Kasumi-1 (cell line): ENCODE measurements around the gene SH3BGRL2.

Experiments used
- DNase-seq, 2 experiments: peaks; one replicate each; lab custom pipeline; 2025; lab: John Stamatoyannopoulos, UW

SH3BGRL2 gene

DNA sequence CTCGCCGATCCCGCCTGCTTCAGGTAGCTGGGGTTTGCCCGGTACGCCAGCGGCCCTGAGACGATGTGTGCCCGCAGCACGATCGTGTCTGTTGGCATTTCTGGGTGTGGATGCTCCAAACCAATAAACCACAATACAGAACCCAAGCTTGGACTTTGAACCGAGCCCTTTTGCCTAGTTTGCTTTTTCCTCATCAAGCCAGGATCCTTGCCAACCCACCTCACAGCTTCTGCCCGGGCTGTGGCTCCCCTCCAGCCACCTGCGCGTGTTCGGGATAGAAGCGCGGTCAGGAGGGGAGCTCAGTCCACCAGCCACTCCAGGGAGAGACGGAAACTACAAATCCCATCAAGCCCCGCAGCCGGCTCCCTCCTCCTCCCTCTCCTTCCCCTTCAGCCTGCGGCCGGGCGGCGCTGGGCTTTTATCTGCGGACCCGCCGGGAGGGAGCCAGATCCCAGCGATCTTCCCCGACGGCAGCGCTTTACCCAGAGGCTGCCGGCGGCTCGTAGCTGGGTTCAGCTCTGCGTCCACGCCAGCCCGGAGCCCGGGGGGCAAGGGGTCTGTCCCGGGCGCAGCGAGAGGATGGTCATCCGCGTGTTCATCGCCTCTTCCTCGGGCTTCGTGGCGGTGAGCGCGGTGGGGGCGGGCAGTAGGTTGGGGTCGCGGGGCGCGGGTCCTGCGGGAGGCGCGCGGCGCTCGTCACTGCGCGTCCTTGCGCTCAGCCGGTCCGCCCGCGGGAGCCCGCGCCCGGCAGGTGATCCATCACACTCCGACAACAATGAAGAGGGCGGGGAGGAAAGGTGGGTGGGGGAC is at the start of gene SH3BGRL2:
SH3BGRL2 (plus strand) TSS at position 447 of the 810 bp plus-strand sequence; CDS start at position 580, 133 bp downstream.
- DNase-seq: peak; percentile 48 to 70

- DNase-seq: no peak
Measured at GRCh38 chr6:79584332-79584731, 46.8 kb upstream of the SH3BGRL2 start.

GRCh38 chr6:79586548-79586947 is 44.6 kb upstream of the SH3BGRL2 start:
- DNase-seq: peak; percentile 37 to 60

- DNase-seq: no peak
Measured at GRCh38 chr6:79589701-79590100, 41.4 kb upstream of the SH3BGRL2 start.

DNA sequence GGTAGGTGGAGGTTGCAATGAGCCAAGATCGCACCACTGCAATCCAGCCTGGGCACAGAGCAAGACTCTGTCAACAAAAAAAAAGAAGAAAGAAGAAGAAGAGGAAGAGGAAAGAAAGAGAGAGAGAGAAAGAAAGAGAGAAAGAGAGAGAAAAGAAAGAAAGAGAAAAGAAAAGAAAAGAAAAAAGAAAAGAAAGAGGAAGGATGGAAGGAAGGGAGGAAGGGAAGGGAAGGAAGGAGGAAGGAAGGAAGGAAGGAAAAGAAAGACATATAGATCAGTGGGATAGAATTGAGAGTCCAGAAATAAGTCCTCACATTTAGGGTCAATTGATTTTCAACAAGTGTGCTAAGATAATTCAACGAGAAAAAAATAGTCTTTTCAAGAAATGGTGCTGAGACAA is 34.0 kb upstream of the SH3BGRL2 start:
- DNase-seq: no peak

- DNase-seq: no peak
Measured at GRCh38 chr6:79598012-79598411, 33.1 kb upstream of the SH3BGRL2 start.

- no peak for DNase-seq
Measured at GRCh38 chr6:79599725-79600259, 31.3 kb upstream of the SH3BGRL2 start.

- DNase-seq: no peak
Measured at GRCh38 chr6:79600313-79600712, 30.8 kb upstream of the SH3BGRL2 start.

DNA sequence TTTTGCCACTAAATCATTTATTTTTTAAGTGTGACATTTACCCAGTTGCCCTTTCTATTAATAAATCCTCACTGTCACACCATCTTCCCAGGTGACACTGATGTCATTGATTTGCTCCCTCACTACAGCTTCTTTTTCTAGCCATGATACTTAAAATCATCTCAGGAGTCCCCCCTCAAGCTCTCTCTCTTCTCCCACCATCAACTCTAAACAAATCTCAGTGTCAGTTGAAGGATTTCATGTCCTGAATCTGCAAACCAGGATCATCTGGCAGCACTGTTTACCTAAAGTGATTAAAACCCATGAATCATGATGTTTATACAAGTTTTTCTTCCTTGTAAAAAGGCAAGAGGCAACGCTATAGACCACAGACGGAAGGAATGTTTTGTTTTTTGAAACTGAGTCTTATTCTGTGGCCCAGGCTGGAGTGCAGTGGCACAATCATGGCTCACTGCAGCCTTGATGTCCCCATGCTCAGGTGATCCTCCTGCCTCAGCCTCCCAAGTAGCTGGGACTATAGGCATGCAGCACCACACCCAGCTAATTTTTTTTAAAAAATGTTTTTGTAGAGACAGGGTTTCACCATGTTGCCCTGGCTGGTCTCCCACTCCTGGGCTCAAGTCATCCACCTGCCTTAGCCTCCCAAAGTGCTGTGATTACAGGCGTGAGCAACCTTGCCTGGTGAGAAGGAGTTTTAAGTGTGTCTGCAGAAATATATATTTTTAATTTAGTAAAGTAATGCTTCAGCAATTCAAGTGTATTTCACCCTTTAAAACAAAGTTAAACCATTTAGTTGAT is 30.1 kb upstream of the SH3BGRL2 start:
- DNase-seq: no peak

DNA sequence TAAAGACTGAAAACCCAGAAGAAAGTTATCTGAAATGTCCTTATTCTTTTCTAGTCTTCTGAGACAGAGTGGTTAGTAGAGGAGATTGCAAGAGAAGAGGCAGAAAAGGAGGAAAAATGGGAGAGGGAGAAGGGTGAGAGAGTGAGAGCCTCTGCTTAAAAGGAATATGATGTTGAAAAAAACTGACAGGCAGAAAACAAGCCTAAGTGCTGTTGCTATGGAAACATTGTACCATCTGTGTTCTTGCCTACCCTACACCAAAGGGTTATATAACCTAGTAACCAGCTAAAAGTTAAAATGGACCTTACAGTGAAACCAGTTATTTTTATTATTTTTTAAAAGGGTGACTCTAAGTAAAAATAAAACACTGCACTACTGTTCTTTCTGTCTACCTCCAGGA is 28.3 kb upstream of the SH3BGRL2 start:
- no peak for DNase-seq

- DNase-seq: no peak
Measured at GRCh38 chr6:79604583-79605037, 26.5 kb upstream of the SH3BGRL2 start.

DNA sequence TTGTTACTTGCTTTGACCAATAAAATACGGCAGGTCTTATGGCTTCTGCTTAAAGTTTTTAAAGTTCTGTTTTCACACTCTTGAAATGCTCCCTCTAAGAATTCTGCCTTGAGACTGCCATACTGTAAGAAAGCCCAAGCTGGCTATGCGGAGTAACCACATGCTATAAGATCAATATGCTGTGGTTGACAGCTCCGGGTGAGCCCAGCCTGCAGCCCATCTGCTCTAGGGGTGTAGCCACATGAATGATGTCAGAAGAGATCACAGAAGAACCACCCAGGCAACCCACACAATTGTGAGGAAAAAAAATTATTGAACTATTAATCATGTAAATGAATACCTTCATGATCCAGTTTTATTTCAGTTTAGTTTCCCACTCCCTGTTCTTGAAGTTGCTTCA is 26.1 kb upstream of the SH3BGRL2 start:
- DNase-seq: no peak

GRCh38 chr6:79605968-79606764 is 25.0 kb upstream of the SH3BGRL2 start:
- no peak for DNase-seq

GRCh38 chr6:79607000-79607399 is 24.1 kb upstream of the SH3BGRL2 start:
- DNase-seq: no peak

DNA sequence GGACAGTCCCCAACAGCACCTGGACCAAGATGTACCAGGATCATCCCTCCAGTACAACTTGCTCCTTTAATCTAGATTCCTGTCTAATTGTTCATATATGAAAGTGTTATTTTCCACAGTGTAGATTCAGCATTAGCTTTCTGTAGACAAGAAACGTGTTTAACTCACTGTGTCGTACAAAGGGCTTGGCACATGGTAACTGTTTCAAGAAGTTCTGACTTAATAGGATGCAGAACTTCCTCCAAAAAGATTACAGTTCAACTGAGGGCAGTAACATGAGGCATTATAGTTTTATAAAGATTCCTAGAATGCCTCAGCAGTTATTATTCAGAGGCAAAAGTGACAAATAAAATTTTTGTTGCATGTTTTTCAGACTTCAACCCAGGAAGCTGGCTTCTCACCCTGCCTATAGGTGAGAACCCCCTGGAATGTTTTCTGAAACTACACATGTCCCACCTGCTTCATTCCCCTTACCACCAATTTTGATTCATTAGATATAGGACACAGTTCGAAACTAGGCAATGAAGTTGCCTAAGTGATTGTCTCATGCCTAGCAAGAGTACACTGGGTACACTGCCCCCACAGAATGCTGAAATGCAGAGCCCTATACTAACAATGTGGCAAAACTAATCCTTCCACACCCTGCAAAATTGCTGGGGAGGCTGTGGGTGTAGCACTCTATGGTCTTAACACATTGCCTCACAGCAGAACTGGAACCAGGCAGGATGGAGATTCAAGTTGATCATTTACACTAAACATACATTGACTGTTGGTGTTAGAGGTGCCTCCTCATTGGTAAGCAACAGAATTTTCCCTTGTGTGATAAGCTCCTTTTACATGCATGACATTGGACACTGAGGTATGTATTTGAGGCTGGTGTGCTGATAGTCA is 22.6 kb upstream of the SH3BGRL2 start:
- no peak for DNase-seq

DNA sequence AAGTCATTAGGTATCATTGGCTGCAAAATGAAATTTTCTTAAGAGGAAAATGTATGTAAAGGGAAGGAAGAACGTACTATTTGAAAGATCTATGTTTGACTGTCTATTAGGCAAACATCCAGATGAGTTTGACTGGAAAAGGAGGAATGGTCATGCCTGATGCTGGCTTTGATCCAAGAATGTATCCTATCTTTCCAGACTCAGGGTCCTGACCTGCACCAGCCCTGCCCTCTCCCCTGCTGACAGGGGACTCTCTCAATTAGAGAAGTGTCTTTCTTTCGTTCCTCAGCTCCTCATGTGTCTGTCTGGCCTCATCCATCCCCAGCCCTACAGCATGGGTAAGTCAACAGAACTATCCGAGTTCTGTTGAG is 21.9 kb upstream of the SH3BGRL2 start:
- no peak for DNase-seq

DNA sequence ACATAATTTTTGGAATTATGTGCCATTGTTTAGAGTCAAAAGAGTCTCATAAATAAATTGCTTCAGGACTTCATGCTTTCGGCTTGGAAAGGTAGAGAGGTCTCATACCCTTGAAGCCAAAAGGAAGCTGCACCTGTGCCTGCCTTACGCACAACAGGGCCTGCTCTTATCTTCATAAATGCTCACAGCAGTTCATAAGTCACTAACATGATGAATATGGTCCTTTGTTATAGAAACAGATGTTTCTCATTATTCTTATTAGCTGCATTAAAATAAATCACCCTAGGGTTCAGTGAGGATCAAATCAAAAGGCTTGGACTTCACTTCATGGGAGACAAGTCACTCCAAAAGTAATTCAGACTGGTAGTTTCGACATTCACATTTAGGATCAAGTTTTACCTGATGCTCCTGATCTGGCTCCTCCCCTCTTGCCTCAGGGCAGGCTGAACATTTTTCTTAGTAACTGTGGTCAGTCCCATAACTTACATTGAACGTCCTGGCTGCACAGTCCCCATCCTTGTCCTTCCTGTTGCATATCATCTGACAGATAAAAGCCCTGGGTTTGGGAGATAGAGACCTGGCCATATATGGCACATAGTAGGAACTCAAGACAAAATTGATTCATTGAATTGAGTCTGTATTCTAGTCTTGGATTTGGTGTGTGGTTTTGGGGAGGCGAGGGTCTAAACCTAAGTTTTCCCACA is 20.7 kb upstream of the SH3BGRL2 start:
- DNase-seq: no peak

DNA sequence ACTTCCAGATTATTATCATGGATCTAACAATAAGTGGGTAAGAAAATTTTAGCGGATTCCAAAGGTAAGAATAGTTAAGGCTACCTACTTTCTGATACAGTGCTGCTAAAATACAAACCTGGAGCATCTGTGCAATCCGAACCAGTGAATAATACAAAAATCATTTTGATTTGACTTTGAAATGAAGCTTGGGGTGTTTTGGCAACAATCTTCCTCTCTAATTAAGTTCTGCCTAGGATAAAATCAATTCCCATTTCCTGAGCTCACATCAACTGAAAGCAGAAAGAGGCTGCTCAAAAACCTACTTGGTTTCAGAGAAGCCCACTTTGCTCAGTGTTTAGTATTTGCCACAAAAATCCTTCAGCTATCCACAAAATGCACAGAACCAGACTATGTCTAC is 18.7 kb upstream of the SH3BGRL2 start:
- no peak for DNase-seq

DNA sequence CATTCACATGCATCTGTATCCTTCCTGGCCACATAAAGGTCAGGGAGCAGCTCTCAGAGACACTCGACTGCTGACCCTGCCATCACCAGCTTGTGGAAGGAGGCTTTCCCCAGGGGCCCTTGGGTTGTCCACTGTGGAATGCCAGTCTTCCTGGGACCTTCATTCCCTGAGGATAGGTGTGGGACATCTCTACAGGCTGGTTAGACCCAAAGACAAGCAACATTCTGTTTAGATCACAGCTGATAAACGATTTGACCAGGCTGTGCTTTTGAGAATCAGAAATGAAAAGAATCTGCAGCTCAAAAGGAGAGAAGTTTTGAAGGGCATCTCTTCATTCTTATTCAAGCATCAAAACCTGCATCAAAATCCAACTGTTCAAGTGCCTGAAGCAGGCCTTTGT is 18.2 kb upstream of the SH3BGRL2 start:
- no peak for DNase-seq

DNA sequence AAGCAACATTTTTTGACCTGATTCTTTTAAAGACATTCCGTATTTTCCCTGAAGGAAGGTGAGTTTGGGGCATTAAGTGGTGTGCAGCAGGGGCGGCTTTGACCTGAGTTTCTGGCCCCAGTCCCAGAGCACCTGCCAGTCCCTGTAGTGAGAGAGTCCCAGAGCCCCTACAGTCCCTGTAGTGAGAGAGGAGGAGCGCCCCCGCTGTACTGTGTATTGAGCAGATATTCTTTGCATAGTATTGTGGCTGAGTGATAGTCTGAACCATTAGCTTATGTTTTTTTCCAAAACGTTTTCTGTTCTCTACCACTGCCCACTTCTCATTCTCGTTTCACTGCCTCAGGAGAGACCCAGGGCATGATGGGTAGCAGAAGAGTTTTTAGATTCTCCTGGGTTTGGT is 17.2 kb upstream of the SH3BGRL2 start:
- no peak for DNase-seq
